Astrocyte (in vitro differentiated cells and primary cell): ENCODE measurements around the gene TBX6. TPM values are rescaled to one million over a fixed set of nuclear protein-coding genes. Genes with fewer than 3 reads are reported as not detected.

ENCODE experiments used
- DNase-seq: peaks from one replicate; pipeline ENCODE4 v3.0.0-alpha.2; 2010; ENCODE audit warnings: low read depth
- FAIRE-seq: peaks from 2 replicates; lab custom pipeline; 2011; peaks lifted over from hg19 to GRCh38; lab: Jason Lieb, UNC
- H2AFZ ChIP-seq: 2 replicates; pipeline ENCODE4 v1.6.0; 2012; ENCODE audit warnings: low read depth, low read length, inconsistent platforms
- H3K27ac ChIP-seq: 2 replicates; pipeline ENCODE4 v1.5.1; 2011; ENCODE audit warnings: low read depth, low read length, inconsistent platforms
- H3K27me3 ChIP-seq: 2 replicates; pipeline ENCODE4 v1.6.0; 2011; ENCODE audit warnings: low read length, inconsistent platforms; ENCODE audit not compliant: insufficient read depth
- H3K36me3 ChIP-seq: 2 replicates; pipeline ENCODE4 v1.5.1; 2011; ENCODE audit warnings: low read length, inconsistent platforms; ENCODE audit not compliant: insufficient read depth
- H3K4me1 ChIP-seq: 2 replicates; pipeline ENCODE4 v1.5.1; 2011; ENCODE audit warnings: low read length, inconsistent platforms; ENCODE audit not compliant: insufficient read depth
- H3K4me2 ChIP-seq: 2 replicates; pipeline ENCODE4 v1.6.0; 2012; ENCODE audit warnings: low read length, inconsistent platforms
- H3K4me3 ChIP-seq: 2 replicates; pipeline ENCODE4 v1.5.1; 2011; ENCODE audit warnings: low read depth, mild to moderate bottlenecking, low read length, inconsistent platforms; ENCODE audit not compliant: insufficient read depth
- H3K79me2 ChIP-seq: 2 replicates; pipeline ENCODE4 v1.6.0; 2012; ENCODE audit warnings: mild to moderate bottlenecking, low read length, inconsistent platforms; ENCODE audit not compliant: insufficient read depth
- H3K9ac ChIP-seq: 2 replicates; pipeline ENCODE4 v1.6.0; 2012; ENCODE audit warnings: mild to moderate bottlenecking, low read length, inconsistent platforms
- H3K9me3 ChIP-seq: 2 replicates; pipeline ENCODE4 v1.5.1; 2012; ENCODE audit warnings: low read depth, mild to moderate bottlenecking, low read length, inconsistent platforms; ENCODE audit not compliant: insufficient read depth
- H4K20me1 ChIP-seq: 2 replicates; pipeline ENCODE4 v1.6.0; 2012; ENCODE audit warnings: low read length, inconsistent platforms; ENCODE audit not compliant: insufficient read depth
- H3K27ac Mint-ChIP-seq: one replicate; pipeline ENCODE4 v1.8.0; 2021; ENCODE audit warnings: mild to moderate bottlenecking, mixed read lengths; ENCODE audit not compliant: unreplicated experiment
- H3K27me3 Mint-ChIP-seq: one replicate; pipeline ENCODE4 v1.8.0; 2021; ENCODE audit warnings: low read depth, mixed read lengths; ENCODE audit not compliant: unreplicated experiment
- H3K36me3 Mint-ChIP-seq: one replicate; pipeline ENCODE4 v1.8.0; 2021; ENCODE audit warnings: low read depth, mixed read lengths; ENCODE audit not compliant: unreplicated experiment
- H3K4me1 Mint-ChIP-seq: one replicate; pipeline ENCODE4 v1.8.0; 2021; ENCODE audit warnings: low read depth, mixed read lengths; ENCODE audit not compliant: unreplicated experiment
- H3K4me3 Mint-ChIP-seq: one replicate; pipeline ENCODE4 v1.8.0; 2021; ENCODE audit warnings: mild to moderate bottlenecking, moderate library complexity, mixed read lengths; ENCODE audit not compliant: unreplicated experiment
- H3K9me3 Mint-ChIP-seq: one replicate; pipeline ENCODE4 v1.8.0; 2021; ENCODE audit warnings: mild to moderate bottlenecking, mixed read lengths; ENCODE audit not compliant: unreplicated experiment
- EZH2 ChIP-seq: IDR thresholded peaks from 2 replicates; pipeline ENCODE4 v1.6.1; 2012; ENCODE audit warnings: mild to moderate bottlenecking, low read length, inconsistent platforms; ENCODE audit not compliant: insufficient read depth
- total RNA-seq: library from RNA; stranded (reverse); gene quantifications from 2 replicates; pipeline ENCODE4 v1.2.1, GENCODE V29; 2021
- TF ChIP-seq, protein P1 (sequence below): IDR thresholded peaks from 2 replicates; pipeline ENCODE4 v1.5.1; 2011; ENCODE audit warnings: low read depth, mild to moderate bottlenecking, inconsistent platforms, low read length, moderate library complexity; ENCODE audit not compliant: insufficient read depth

TBX6 gene
- total RNA-seq, 1 donor from 2014 or later: 0.27 TPM

DNA sequence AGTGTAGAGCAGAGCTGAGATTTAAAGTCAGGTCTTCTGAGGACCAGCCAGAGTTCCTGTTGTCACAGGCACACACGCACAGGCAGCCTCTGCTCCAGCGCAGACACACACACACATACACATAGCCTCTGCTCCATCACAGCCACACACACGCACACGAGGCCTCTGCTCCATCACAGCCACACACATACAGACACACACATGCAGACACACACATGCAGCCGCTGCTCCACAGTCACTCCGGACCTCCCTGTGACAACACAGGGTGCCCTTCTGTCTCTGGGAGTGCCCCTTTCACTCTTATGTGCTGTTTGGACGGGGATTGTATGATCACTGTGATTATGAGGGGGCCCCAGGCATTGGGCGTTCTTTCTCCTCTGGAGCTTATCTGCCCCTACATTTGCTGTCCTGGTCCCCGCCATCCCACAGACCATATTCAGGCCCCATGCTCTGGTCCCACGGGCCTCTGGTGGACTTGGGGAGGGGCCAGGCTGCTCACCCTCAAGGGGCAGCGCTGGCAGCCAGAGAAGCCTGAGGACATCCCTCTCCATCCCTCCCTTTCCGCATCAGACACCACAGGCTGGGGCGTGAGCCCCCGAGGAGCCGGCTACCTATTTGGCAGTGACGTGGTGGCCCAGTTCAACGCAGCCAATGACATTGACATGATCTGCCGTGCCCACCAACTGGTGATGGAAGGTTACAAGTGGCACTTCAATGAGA, 7.5 kb downstream of the TBX6 start:
- H3K27me3 Mint-ChIP-seq: no peaks in the 10 kb centered on the region

DNA sequence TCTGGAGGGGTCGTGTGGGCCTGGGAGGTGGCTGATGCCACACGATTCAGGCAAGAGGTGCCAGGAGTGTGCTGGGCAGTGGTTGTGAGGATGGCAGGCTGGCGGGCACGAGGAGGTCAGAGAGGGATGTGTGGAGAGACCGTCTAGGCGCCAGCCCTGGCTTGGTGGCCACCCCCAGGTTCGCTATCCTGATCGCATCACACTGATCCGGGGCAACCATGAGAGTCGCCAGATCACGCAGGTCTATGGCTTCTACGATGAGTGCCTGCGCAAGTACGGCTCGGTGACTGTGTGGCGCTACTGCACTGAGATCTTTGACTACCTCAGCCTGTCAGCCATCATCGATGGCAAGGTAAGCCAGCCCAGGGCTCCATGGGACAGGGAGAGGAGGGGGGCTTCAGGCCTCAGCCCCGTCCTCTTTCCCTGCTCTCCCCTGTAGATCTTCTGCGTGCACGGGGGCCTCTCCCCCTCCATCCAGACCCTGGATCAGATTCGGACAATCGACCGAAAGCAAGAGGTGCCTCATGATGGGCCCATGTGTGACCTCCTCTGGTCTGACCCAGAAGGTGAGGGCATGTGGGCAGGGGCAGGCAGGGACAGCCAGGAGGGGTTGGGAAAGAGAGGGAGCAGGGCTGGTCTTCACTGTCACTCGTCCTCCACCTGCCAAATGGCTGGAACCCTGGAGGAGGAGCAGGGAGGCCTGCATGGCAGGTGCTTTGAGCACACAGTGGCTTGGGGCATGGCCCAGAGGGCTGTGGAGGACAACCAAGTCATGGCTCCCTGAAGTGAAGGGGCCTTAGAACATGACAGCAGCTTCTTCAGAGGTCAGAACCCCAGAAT, 8.3 kb downstream of the TBX6 start:
- Histone ChIP-seq H2AFZ (no peak overlapping the region), H3K27me3 (no peaks in the 10 kb centered on the region), H3K36me3 (peaks cover 16% of the 10 kb centered on the region), H3K4me1 (no peaks in the 10 kb centered on the region), H3K79me2 (peaks cover 42% of the 10 kb centered on the region), H3K27ac (no peak overlapping the region), H4K20me1 (peaks cover 50% of the 10 kb centered on the region), H3K9me3 (no peaks in the 10 kb centered on the region), H3K4me2 (no peak overlapping the region), H3K4me3 (no peak overlapping the region), H3K9ac (no peak overlapping the region)
- DNase-seq: no peak
- no peak for FAIRE-seq
- TF ChIP-seq EZH2: no peak
- TF ChIP-seq, protein P1, sequence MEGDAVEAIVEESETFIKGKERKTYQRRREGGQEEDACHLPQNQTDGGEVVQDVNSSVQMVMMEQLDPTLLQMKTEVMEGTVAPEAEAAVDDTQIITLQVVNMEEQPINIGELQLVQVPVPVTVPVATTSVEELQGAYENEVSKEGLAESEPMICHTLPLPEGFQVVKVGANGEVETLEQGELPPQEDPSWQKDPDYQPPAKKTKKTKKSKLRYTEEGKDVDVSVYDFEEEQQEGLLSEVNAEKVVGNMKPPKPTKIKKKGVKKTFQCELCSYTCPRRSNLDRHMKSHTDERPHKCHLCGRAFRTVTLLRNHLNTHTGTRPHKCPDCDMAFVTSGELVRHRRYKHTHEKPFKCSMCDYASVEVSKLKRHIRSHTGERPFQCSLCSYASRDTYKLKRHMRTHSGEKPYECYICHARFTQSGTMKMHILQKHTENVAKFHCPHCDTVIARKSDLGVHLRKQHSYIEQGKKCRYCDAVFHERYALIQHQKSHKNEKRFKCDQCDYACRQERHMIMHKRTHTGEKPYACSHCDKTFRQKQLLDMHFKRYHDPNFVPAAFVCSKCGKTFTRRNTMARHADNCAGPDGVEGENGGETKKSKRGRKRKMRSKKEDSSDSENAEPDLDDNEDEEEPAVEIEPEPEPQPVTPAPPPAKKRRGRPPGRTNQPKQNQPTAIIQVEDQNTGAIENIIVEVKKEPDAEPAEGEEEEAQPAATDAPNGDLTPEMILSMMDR: no peak
- peaks cover 2% of the 10 kb centered on the region for H3K4me1 Mint-ChIP-seq
- no peak overlapping the region for H3K4me3 Mint-ChIP-seq
- no peaks in the 10 kb centered on the region for H3K27me3 Mint-ChIP-seq
- no peak overlapping the region for H3K27ac Mint-ChIP-seq
- no peaks in the 10 kb centered on the region for H3K9me3 Mint-ChIP-seq
- H3K36me3 Mint-ChIP-seq: peaks cover 33% of the 10 kb centered on the region

More for the DNA sequence above, 7.5 kb downstream of the TBX6 start:
- Histone ChIP-seq H2AFZ (no peak overlapping the region), H3K36me3 (peaks cover 16% of the 10 kb centered on the region), H3K4me2 (no peak overlapping the region), H4K20me1 (peaks cover 42% of the 10 kb centered on the region), H3K4me3 (no peak overlapping the region), H3K79me2 (peaks cover 34% of the 10 kb centered on the region), H3K4me1 (no peaks in the 10 kb centered on the region), H3K27me3 (no peaks in the 10 kb centered on the region), H3K27ac (no peak overlapping the region), H3K9ac (no peak overlapping the region), H3K9me3 (no peaks in the 10 kb centered on the region)
- Mint-ChIP-seq H3K27ac (no peak overlapping the region), H3K9me3 (no peaks in the 10 kb centered on the region), H3K36me3 (peaks cover 33% of the 10 kb centered on the region), H3K4me3 (no peak overlapping the region), H3K4me1 (peaks cover 2% of the 10 kb centered on the region)
- no peak for DNase-seq
- TF ChIP-seq, protein P1: no peak
- TF ChIP-seq EZH2: no peak
- no peak for FAIRE-seq
